SK-N-SH (cell line): ENCODE results near the gene CACNA1D. TPM values are rescaled to one million over a fixed set of nuclear protein-coding genes. Genes with fewer than 3 reads are reported as not detected.

Experiments
- CTCF ChIA-PET: fragments of 300-600, 350-600 bp; formaldehyde crosslinking; extraction: SDS; loops from one replicate; lab custom pipeline; 2021; lab: Yijun Ruan, JAX
- POLR2A ChIA-PET: fragments of 350-600 bp; sonication (Branson Sonifier 250); formaldehyde crosslinking; extraction: SDS; loops from one replicate; lab custom pipeline; 2020; ENCODE audit warnings: antibody characterized with exemption, inconsistent platforms; lab: Yijun Ruan, JAX
- DNase-seq: peaks from one replicate; pipeline ENCODE4 v3.0.0; 2012
- H2AFZ ChIP-seq: fragments of 200-600 bp; sonication (generic); 2 replicates; pipeline ENCODE4 v1.8.1; 2016; ENCODE audit warnings: antibody characterized with exemption, mild to moderate bottlenecking, low read depth
- H3F3A ChIP-seq: fragments of 200-600 bp; sonication (generic); replicated peaks from 2 replicates; pipeline ENCODE3; 2016; ENCODE audit warnings: antibody characterized with exemption, mild to moderate bottlenecking; ENCODE audit not compliant: insufficient read depth
- H3K27ac ChIP-seq, 2 experiments: fragments of 200-500 bp in 1 of 2; fragments of 200-600 bp in 1 of 2; sonication (Bioruptor generic) in 1 of 2; sonication (generic), shearing (Covaris generic) in 1 of 2; 2 replicates each; pipeline versions ENCODE4 v1.5.1 to v1.6.1; 2014 to 2016; ENCODE audit warnings: low read depth in 2 of 2, inconsistent platforms in 1 of 2, low read length in 1 of 2, mild to moderate bottlenecking in 1 of 2, mixed read lengths in 1 of 2
- H3K27me3 ChIP-seq: fragments of 200-600 bp; sonication (generic), shearing (Covaris generic); 2 replicates; pipeline ENCODE4 v1.6.1; 2016; ENCODE audit warnings: mixed run types; ENCODE audit not compliant: insufficient read depth
- H3K36me3 ChIP-seq, 2 experiments: fragments of 200-500 bp in 1 of 2; fragments of 200-600 bp in 1 of 2; sonication (Bioruptor generic) in 1 of 2; sonication (generic) in 1 of 2; replicated peaks in 1 of 2; 2 replicates each; pipeline versions ENCODE3 to v1.5.1; 2014 to 2016; ENCODE audit warnings: low read length in 1 of 2, mild to moderate bottlenecking in 1 of 2; ENCODE audit not compliant: insufficient read depth in 2 of 2, control insufficient read depth in 1 of 2
- H3K4me1 ChIP-seq, 2 experiments: fragments of 200-500 bp in 1 of 2; fragments of 200-600 bp in 1 of 2; sonication (Bioruptor generic) in 1 of 2; sonication (generic), shearing (Covaris generic) in 1 of 2; 2 replicates each; pipeline versions ENCODE4 v1.5.1 to v1.6.1; 2014 to 2016; ENCODE audit warnings: low read depth in 1 of 2, low read length in 1 of 2, mixed run types in 1 of 2; ENCODE audit not compliant: insufficient read depth in 2 of 2, control insufficient read depth in 1 of 2
- H3K4me2 ChIP-seq: fragments of 200-600 bp; sonication (generic), shearing (Covaris generic); 2 replicates; pipeline ENCODE4 v1.6.1; 2017; ENCODE audit warnings: mixed run types
- H3K4me3 ChIP-seq, 2 experiments: fragments of 200-500 bp in 1 of 2; fragments of 200-600 bp in 1 of 2; sonication (Bioruptor generic) in 1 of 2; sonication (generic), shearing (Covaris generic) in 1 of 2; 2 replicates each; pipeline versions ENCODE4 v1.5.1 to v1.8.1; 2014 to 2016; ENCODE audit warnings: low read depth in 2 of 2, inconsistent platforms in 1 of 2, low read length in 1 of 2, mild to moderate bottlenecking in 1 of 2, mixed read lengths in 1 of 2, moderate library complexity in 1 of 2
- H3K79me2 ChIP-seq: fragments of 200-600 bp; sonication (generic); 2 replicates; pipeline ENCODE4 v1.8.1; 2017; ENCODE audit warnings: mild to moderate bottlenecking; ENCODE audit not compliant: insufficient read depth
- H3K9ac ChIP-seq: fragments of 200-600 bp; sonication (generic); 2 replicates; pipeline ENCODE4 v1.6.1; 2017; ENCODE audit warnings: mixed run types
- H3K9me2 ChIP-seq: fragments of 200-600 bp; sonication (generic); 2 replicates; pipeline ENCODE4 v1.6.1; 2017; ENCODE audit warnings: mixed run types
- H3K9me3 ChIP-seq: fragments of 200-600 bp; sonication (generic); 2 replicates; pipeline ENCODE4 v1.6.1; 2017; ENCODE audit warnings: mixed run types, mild to moderate bottlenecking, moderate library complexity
- H4K20me1 ChIP-seq: fragments of 200-600 bp; sonication (generic); 2 replicates; pipeline ENCODE4 v1.6.1; 2017; ENCODE audit warnings: mild to moderate bottlenecking, mixed run types; ENCODE audit not compliant: insufficient read depth
- CHD2 ChIP-seq: fragments of 150-350 bp; IDR thresholded peaks from 2 replicates; pipeline ENCODE4 v1.6.1; 2018; ENCODE audit warnings: low read length; ENCODE audit not compliant: partially characterized antibody
- EZH2phosphoT487 ChIP-seq: fragments of 200-600 bp; sonication (generic); IDR thresholded peaks from 2 replicates; pipeline ENCODE4 v1.6.1; 2017; ENCODE audit warnings: low read depth, mixed run types, mild to moderate bottlenecking, antibody characterized with exemption, moderate library complexity, borderline replicate concordance
- GATA2 ChIP-seq: sonication (generic); formaldehyde crosslinking; IDR thresholded peaks from 2 replicates; pipeline ENCODE4 v1.5.0; 2020; ENCODE audit warnings: mild to moderate bottlenecking, missing genetic modification reagents
- JUND ChIP-seq: IDR thresholded peaks from 2 replicates; pipeline ENCODE4 v1.4.0; 2012
- MEF2A ChIP-seq: IDR thresholded peaks from 2 replicates; pipeline ENCODE4 v1.4.0; 2012; ENCODE audit warnings: low read depth, borderline replicate concordance
- MXI1 ChIP-seq: IDR thresholded peaks from 2 replicates; pipeline ENCODE4 v1.6.1; 2012; ENCODE audit warnings: mild to moderate bottlenecking, low read depth, low read length, improper control_type of control experiment
- RCOR1 ChIP-seq: fragments of 150-350 bp; IDR thresholded peaks from 2 replicates; pipeline ENCODE4 v1.6.1; 2017; ENCODE audit warnings: antibody characterized with exemption, low read length
- RFX5 ChIP-seq: IDR thresholded peaks from 2 replicates; pipeline ENCODE4 v1.6.1; 2012; ENCODE audit warnings: mild to moderate bottlenecking, improper control_type of control experiment, low read length
- SIN3A ChIP-seq: IDR thresholded peaks from 2 replicates; pipeline ENCODE4 v1.6.1; 2012; ENCODE audit warnings: low read depth, mild to moderate bottlenecking, low read length, moderate library complexity, borderline replicate concordance
- SMC3 ChIP-seq: IDR thresholded peaks from 2 replicates; pipeline ENCODE4 v1.6.1; 2012; ENCODE audit warnings: low read depth, low read length, improper control_type of control experiment
- TAF1 ChIP-seq: IDR thresholded peaks from 2 replicates; pipeline ENCODE4 v1.6.1; 2012; ENCODE audit warnings: low read depth, mild to moderate bottlenecking, low read length, moderate library complexity, borderline replicate concordance
- WGBS: methylation state at CpG from one replicate; pipeline ENCODE4 v1.1.6; 2017; ENCODE audit warnings: low lambda C conversion rate; 5-methylcytosine and 5-hydroxymethylcytosine counted together
- polyA plus RNA-seq, 3 experiments: library from polyadenylated mRNA; depleted of rRNA; stranded (reverse); fragments of >200 nt; gene quantifications; 2 replicates each; pipeline ENCODE4 v1.2.3, GENCODE V29; 2012
- TF ChIP-seq, protein P1 (sequence below): fragments of 200-600 bp; sonication (generic); IDR thresholded peaks from 2 replicates; pipeline ENCODE4 v1.6.1; 2017; ENCODE audit warnings: antibody characterized with exemption, mild to moderate bottlenecking, moderate library complexity
- TF ChIP-seq, protein P2 (sequence below): IDR thresholded peaks from 2 replicates; pipeline ENCODE4; 2012
- TF ChIP-seq, protein P3 (sequence below): IDR thresholded peaks from 2 replicates; pipeline ENCODE4 v1.4.0; 2012; ENCODE audit warnings: low read depth, borderline replicate concordance
- TF ChIP-seq, protein P4 (sequence below): fragments of 150-350 bp; IDR thresholded peaks from 2 replicates; pipeline ENCODE4 v1.6.1; 2017; ENCODE audit warnings: antibody characterized with exemption, low read length, low read depth, borderline replicate concordance
- TF ChIP-seq, protein P5 (sequence below): IDR thresholded peaks from 2 replicates; pipeline ENCODE4 v1.4.0; 2012; ENCODE audit warnings: low read depth, borderline replicate concordance

Gene CACNA1D
- polyA plus RNA-seq, 1 of the 3 experiments (the other 2 are of a cell fraction): 0.12 TPM

DNA sequence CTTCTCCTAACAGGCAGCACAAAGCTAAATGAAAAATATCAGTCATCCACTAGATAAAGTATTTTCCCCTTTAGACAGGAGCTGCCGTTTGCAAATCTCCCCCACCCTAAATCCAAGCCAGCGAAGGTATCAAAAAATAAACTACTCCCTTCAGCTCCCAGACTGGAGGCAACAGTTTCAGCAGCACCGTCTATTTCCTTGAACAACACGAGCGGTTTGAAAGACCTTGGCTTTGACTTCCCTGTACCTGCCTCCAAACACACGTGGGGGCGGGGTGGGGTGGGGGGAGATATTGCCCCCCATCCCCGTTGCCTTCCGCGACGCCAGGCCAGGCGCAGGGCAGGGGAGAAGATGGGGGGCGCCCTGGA lies 832 bp upstream of the CACNA1D start:
- no peak overlapping the region for H3K9ac ChIP-seq
- no peaks in the 10 kb centered on the region for H3K9me3 ChIP-seq
- H3F3A ChIP-seq: peaks cover 3% of the 10 kb centered on the region
- CTCF ChIA-PET: interaction anchor here (1.0 to 1.9 kb wide), 6 partner anchors 8 to 216 kb away, joined by 3 to 11 read pairs (median 4); no protein-coding TSS in a partner anchor
- DNase-seq: no peak
- peaks cover 39% of the 10 kb centered on the region for H3K27me3 ChIP-seq
- no peaks in the 10 kb centered on the region for H4K20me1 ChIP-seq
- TF ChIP-seq GATA2 (CRISPR knock-in tag) (no peak), TAF1 (no peak), JUND (no peak), CHD2 (no peak), SMC3 (no peak), RFX5 (no peak), MXI1 (no peak), RCOR1 (no peak), MEF2A (no peak), SIN3A (no peak), EZH2phosphoT487 (no peak)
- TF ChIP-seq, protein P1, sequence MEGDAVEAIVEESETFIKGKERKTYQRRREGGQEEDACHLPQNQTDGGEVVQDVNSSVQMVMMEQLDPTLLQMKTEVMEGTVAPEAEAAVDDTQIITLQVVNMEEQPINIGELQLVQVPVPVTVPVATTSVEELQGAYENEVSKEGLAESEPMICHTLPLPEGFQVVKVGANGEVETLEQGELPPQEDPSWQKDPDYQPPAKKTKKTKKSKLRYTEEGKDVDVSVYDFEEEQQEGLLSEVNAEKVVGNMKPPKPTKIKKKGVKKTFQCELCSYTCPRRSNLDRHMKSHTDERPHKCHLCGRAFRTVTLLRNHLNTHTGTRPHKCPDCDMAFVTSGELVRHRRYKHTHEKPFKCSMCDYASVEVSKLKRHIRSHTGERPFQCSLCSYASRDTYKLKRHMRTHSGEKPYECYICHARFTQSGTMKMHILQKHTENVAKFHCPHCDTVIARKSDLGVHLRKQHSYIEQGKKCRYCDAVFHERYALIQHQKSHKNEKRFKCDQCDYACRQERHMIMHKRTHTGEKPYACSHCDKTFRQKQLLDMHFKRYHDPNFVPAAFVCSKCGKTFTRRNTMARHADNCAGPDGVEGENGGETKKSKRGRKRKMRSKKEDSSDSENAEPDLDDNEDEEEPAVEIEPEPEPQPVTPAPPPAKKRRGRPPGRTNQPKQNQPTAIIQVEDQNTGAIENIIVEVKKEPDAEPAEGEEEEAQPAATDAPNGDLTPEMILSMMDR: no peak
- TF ChIP-seq, protein P2, sequence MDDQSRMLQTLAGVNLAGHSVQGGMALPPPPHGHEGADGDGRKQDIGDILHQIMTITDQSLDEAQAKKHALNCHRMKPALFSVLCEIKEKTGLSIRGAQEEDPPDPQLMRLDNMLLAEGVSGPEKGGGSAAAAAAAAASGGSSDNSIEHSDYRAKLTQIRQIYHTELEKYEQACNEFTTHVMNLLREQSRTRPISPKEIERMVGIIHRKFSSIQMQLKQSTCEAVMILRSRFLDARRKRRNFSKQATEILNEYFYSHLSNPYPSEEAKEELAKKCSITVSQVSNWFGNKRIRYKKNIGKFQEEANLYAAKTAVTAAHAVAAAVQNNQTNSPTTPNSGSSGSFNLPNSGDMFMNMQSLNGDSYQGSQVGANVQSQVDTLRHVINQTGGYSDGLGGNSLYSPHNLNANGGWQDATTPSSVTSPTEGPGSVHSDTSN: no peak
- TF ChIP-seq, protein P3, sequence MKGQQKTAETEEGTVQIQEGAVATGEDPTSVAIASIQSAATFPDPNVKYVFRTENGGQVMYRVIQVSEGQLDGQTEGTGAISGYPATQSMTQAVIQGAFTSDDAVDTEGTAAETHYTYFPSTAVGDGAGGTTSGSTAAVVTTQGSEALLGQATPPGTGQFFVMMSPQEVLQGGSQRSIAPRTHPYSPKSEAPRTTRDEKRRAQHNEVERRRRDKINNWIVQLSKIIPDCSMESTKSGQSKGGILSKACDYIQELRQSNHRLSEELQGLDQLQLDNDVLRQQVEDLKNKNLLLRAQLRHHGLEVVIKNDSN: no peak
- TF ChIP-seq, protein P4, sequence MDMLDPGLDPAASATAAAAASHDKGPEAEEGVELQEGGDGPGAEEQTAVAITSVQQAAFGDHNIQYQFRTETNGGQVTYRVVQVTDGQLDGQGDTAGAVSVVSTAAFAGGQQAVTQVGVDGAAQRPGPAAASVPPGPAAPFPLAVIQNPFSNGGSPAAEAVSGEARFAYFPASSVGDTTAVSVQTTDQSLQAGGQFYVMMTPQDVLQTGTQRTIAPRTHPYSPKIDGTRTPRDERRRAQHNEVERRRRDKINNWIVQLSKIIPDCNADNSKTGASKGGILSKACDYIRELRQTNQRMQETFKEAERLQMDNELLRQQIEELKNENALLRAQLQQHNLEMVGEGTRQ: no peak
- TF ChIP-seq, protein P5, sequence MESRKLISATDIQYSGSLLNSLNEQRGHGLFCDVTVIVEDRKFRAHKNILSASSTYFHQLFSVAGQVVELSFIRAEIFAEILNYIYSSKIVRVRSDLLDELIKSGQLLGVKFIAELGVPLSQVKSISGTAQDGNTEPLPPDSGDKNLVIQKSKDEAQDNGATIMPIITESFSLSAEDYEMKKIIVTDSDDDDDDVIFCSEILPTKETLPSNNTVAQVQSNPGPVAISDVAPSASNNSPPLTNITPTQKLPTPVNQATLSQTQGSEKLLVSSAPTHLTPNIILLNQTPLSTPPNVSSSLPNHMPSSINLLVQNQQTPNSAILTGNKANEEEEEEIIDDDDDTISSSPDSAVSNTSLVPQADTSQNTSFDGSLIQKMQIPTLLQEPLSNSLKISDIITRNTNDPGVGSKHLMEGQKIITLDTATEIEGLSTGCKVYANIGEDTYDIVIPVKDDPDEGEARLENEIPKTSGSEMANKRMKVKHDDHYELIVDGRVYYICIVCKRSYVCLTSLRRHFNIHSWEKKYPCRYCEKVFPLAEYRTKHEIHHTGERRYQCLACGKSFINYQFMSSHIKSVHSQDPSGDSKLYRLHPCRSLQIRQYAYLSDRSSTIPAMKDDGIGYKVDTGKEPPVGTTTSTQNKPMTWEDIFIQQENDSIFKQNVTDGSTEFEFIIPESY: no peak
- no peak overlapping the region for H2AFZ ChIP-seq
- peaks cover 0 to 25% of the 10 kb centered on the region in 2 experiments; a peak in 1 of 4 replicates for H3K4me1 ChIP-seq
- no peak overlapping the region for H3K27ac ChIP-seq
- 0 out of 2 replicates have a peak overlapping the region, but pooled peaks have one; percentile 66 for H3K4me2 ChIP-seq
- POLR2A ChIA-PET: interaction anchor here (1.1 to 1.6 kb wide), 2 partner anchors 21 to 41 kb away, joined by 3 to 6 read pairs; no protein-coding TSS in a partner anchor
- H3K4me3 ChIP-seq: peak overlapping the region in 1 of 2 experiments; percentile 49; a peak in 1 of 4 replicates
- no peaks in the 10 kb centered on the region for H3K36me3 ChIP-seq
- no peaks in the 10 kb centered on the region for H3K79me2 ChIP-seq
- H3K9me2 ChIP-seq: no peaks in the 10 kb centered on the region
- WGBS: 79% methylated on average over 12 of the region's 13 CpGs
